ENCODE data around the gene ZNF629. TPM values are rescaled to one million over a fixed set of nuclear protein-coding genes. Genes with fewer than 3 reads are reported as not detected.

Gene ZNF629
- polyA plus RNA-seq, 1 of the 3 experiments (the other 2 are of a cell fraction): 4.7 TPM

- no peak for TF ChIP-seq RCOR1 (IDR thresholded peaks at IDR 0.05; ENCODE audit: low read length)
- TF ChIP-seq TEAD4 (IDR thresholded peaks at IDR 0.05; ENCODE audit: borderline replicate concordance, insufficient read depth): no peak
- no peak for TF ChIP-seq POLR2AphosphoS5 (IDR thresholded peaks at IDR 0.05; ENCODE audit: low read depth, low read length)
- no peak for TF ChIP-seq EP300 (IDR thresholded peaks at IDR 0.05; ENCODE audit: borderline replicate concordance in 1 of 2, low read depth in 1 of 2, low read length in 1 of 2)
- no peak for TF ChIP-seq ELF1 (IDR thresholded peaks at IDR 0.05)
- TF ChIP-seq MEF2A (IDR thresholded peaks at IDR 0.05; ENCODE audit: borderline replicate concordance, low read depth): no peak
- no peak for TF ChIP-seq TCF12 (IDR thresholded peaks at IDR 0.05)
- TF ChIP-seq NFIC (IDR thresholded peaks at IDR 0.05; ENCODE audit: borderline replicate concordance): no peak
- TF ChIP-seq FOXJ3 (CRISPR knock-in tag; IDR thresholded peaks at IDR 0.05): no peak
- TF ChIP-seq RFX5 (IDR thresholded peaks at IDR 0.05; ENCODE audit: low read length): no peak
- TF ChIP-seq JUND (IDR thresholded peaks at IDR 0.05): no peak
- TF ChIP-seq SMC3 (IDR thresholded peaks at IDR 0.05; ENCODE audit: low read depth, low read length): no peak
- TF ChIP-seq EZH2phosphoT487 (IDR thresholded peaks at IDR 0.05; ENCODE audit: borderline replicate concordance, low read depth): no peak
- TF ChIP-seq RAD21 (IDR thresholded peaks at IDR 0.05; ENCODE audit: low read length): no peak
- TF ChIP-seq YY1 (IDR thresholded peaks at IDR 0.05; ENCODE audit: low read depth): no peak
- TF ChIP-seq IRF3 (IDR thresholded peaks at IDR 0.05; ENCODE audit: low read depth, low read length): no peak
- no peak for TF ChIP-seq MAX (IDR thresholded peaks at IDR 0.05; ENCODE audit: low read depth)
- no peak for TF ChIP-seq CHD2 (IDR thresholded peaks at IDR 0.05; ENCODE audit: low read length, partially characterized antibody)
- no peak for TF ChIP-seq TAF1 (IDR thresholded peaks at IDR 0.05; ENCODE audit: borderline replicate concordance, low read depth, low read length)
- no peak for TF ChIP-seq FOSL2 (IDR thresholded peaks at IDR 0.05; ENCODE audit: borderline replicate concordance, low read depth)
Measured at GRCh38 chr16:30738984-30739951, 47.7 kb downstream of the ZNF629 start.

More at GRCh38 chr16:30738984-30739951, 47.7 kb downstream of the ZNF629 start:
- H3K79me2 ChIP-seq (ENCODE audit: insufficient read depth): peaks cover 5% of the 10 kb centered on the region; the same call in 1 of the 2 replicates
- POLR2A ChIA-PET: interaction anchor here (0.7 kb wide), 1 partner anchor 11 kb away, joined by 3 read pairs; no protein-coding TSS in a partner anchor
- no peaks in the 10 kb centered on the region for H3K9me2 ChIP-seq
- 94% methylated on average over 24 of the region's 37 CpGs for WGBS (ENCODE audit: low lambda C conversion rate)
- H4K20me1 ChIP-seq (ENCODE audit: insufficient read depth): 0 out of 2 replicates have a peak, but pooled peaks cover 7% of the 10 kb centered on the region
- H3K27me3 ChIP-seq (ENCODE audit: insufficient read depth): no peaks in the 10 kb centered on the region
- peak overlapping the region in 1 of 2 experiments; percentile 87; a peak in 2 of 4 replicates for H3K27ac ChIP-seq (ENCODE audit: low read depth in 2 of 2, low read length in 1 of 2)
- H3K4me2 ChIP-seq: no peak overlapping the region
- H2AFZ ChIP-seq (ENCODE audit: low read depth): no peak overlapping the region
- H3F3A ChIP-seq (replicated peaks; ENCODE audit: insufficient read depth): peaks cover 26% of the 10 kb centered on the region
- DNase-seq: no peak
- CTCF ChIA-PET: no interaction called here
- no peaks in the 10 kb centered on the region for H3K9me3 ChIP-seq
- H3K9ac ChIP-seq: no peak overlapping the region
- H3K4me1 ChIP-seq (ENCODE audit: control insufficient read depth in 1 of 2, insufficient read depth in 2 of 2, low read depth in 1 of 2, low read length in 1 of 2): peaks cover 11 to 21% of the 10 kb centered on the region in 2 experiments; a peak in 3 of 4 replicates
- H3K4me3 ChIP-seq (ENCODE audit: low read depth in 2 of 2, low read length in 1 of 2): no peak overlapping the region
- H3K36me3 ChIP-seq (replicated peaks in 1 of 2; ENCODE audit: control insufficient read depth in 1 of 2, insufficient read depth in 2 of 2, low read length in 1 of 2): peaks cover 18 to 58% of the 10 kb centered on the region in 2 experiments

All from SK-N-SH (cell line).